Right cardiac atrium (tissue), 5 donors: Measurements from ENCODE around the gene ZBTB37. TPM values are rescaled to one million over a fixed set of nuclear protein-coding genes. Genes with fewer than 3 reads are reported as not detected.

Experiments used
- ATAC-seq, 2 donors: fragments of 200-7000 bp; cut with Tn5 transposase; one replicate each; pipeline versions ENCODE4 v1.8.0 to v1.9.1; 2020; ENCODE audit warnings: moderate library complexity in 2 of 2, mild to moderate bottlenecking in 1 of 2
- DNase-seq, 3 donors: peaks; one replicate each; pipeline ENCODE4 v3.0.0-alpha.2; 2020
- H3K27ac ChIP-seq: one replicate; pipeline ENCODE4 v1.5.1; 2013; ENCODE audit warnings: mild to moderate bottlenecking, low read length, control low read depth, moderate library complexity
- H3K27me3 ChIP-seq: one replicate; pipeline ENCODE4 v1.6.1; 2013; ENCODE audit not compliant: control insufficient read depth, insufficient read depth
- H3K4me1 ChIP-seq: one replicate; pipeline ENCODE4 v1.6.1; 2013; ENCODE audit warnings: low read length; ENCODE audit not compliant: control insufficient read depth, insufficient read depth
- H3K4me3 ChIP-seq: one replicate; pipeline ENCODE4 v1.5.1; 2013; ENCODE audit warnings: low read length, control low read depth
- H3K9me3 ChIP-seq: one replicate; pipeline ENCODE4 v1.6.1; 2013; ENCODE audit warnings: low read length; ENCODE audit not compliant: control insufficient read depth
- WGBS: extraction: QIAGEN DNeasy Blood & Tissue Kit; methylation state at CpG from one replicate; pipeline ENCODE4 v1.1.7; 2013; 5-methylcytosine and 5-hydroxymethylcytosine counted together
- intact Hi-C, 4 donors: fragments of 100-400 bp; cut with DNase I; formaldehyde crosslinking; loops; one replicate each; pipeline versions ENCODE4 v1.11.0 to v1.14.0; 2022 to 2023
- polyA plus RNA-seq: library from polyadenylated mRNA; stranded (reverse); fragments of 200-250 nt; gene quantifications from one replicate; pipeline ENCODE4 v1.2.3, GENCODE V29; 2013
- total RNA-seq, 4 donors: library from RNA; stranded (reverse); fragmentation: NEBNext Ultra II Directional; extraction: Animal tissue kit (Norgen Biotek cat#: 25700); gene quantifications; one replicate each; pipeline ENCODE4 v1.2.1, GENCODE V29; 2021
- donor health status: healthy with polysubstance abuse.
- donor health status: DM: no; HTN: yes; CAD: no.
- donor health status: DM: no; HTN: no; CAD: no.
- donor health status: DM: no; HTN: yes; CAD: no; lungs with severe emphysema.
- donor health status: DM: yes; HTN: yes; CAD: no.

ZBTB37 gene
- total and polyA plus RNA-seq, 5 donors: 2.6 to 12.3 (median 8.9) TPM

DNA sequence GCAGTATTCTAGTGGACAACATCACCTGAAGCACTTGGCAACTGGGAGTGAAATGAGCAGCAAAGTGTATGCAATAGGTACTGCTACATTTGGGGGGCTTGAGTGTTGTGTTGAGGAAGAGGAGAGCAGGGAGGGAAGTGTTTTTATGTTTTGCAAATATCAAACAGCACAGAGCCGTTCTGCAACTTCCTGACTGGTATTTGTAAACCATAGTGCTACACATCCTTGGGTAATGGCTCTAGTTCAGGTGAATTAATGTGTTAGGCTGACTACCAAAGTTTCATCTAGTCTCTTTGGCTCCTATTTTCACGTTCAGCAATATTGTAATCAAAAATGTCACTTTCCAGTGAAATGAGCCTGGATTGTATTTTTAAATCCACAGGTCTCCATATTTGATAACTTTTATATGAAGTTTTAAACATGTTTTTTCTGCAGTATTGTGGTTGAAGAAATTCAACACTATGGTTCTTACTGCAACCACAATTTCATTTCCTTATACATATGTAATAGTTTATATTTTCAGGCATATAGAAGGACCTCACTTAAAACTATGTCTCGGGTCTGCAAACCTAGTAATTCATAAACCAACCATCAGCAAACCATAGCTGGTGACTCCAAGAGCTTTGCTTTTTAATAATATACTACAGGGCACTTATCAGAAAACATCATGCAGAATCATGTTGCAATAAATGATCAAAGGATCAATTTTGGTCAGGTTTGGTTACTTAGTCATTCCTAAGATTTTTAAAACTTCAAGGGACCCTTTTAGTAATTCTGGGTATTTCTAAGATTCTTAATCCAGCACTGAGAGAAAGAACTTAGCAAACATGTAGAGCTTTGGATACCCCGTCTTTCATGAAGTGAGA is 18.8 kb downstream of the ZBTB37 start:
- DNase-seq: no peak
- intact Hi-C loops: no loop called here
- Histone ChIP-seq H3K4me1 (no peaks in the 10 kb centered on the region), H3K9me3 (no peaks in the 10 kb centered on the region), H3K4me3 (no peak overlapping the region), H3K27me3 (no peaks in the 10 kb centered on the region), H3K27ac (no peak overlapping the region)
- ATAC-seq: no peak
- WGBS: 84% methylated on average over 4 of the region's 4 CpGs

DNA sequence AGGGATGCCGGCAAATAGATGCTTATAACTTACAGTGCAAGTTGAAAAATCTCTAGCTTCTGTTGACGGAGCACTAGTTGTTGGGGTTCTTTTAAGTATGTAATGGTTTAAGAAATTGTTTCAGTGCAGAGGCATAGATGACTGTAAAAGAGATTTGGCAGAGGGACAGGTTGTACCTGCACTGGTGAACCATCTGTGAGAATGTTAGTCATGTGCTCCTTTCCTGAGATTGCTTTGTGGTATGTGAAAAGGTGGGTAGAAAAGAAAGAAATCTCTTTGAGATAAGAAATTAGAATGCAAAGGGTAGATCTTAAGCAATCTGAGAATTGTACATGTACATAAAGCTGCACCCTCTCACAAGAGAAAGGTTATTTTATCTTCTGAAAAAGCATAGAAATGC is 19.4 kb downstream of the ZBTB37 start:
- H3K27me3 ChIP-seq: no peaks in the 10 kb centered on the region
- 95% methylated on average over 2 of the region's 2 CpGs for WGBS
- intact Hi-C loops: no loop called here

DNA sequence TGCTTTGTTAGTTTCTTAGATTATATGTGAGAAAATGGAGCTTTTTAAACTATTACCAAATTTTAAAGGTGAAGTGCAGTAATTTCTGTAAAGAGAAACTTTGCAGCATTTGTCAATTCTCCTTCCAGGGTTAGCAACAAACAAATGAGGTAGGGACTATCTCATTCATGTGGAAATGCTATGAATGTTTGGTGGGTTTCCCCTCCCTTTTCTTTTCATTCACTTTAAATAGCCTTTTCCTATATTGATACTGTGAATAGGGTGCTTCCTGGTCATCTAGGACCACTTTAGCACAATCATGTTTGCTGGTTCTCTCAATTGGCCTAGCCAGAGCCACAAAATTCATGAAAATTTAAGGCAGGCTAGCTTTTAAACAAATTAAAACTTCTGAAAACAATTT is 20.6 kb downstream of the ZBTB37 start:
- no peak for DNase-seq
- intact Hi-C loops: no loop called here
- Histone ChIP-seq H3K27me3 (no peaks in the 10 kb centered on the region), H3K27ac (no peak overlapping the region), H3K4me1 (no peaks in the 10 kb centered on the region), H3K9me3 (no peaks in the 10 kb centered on the region), H3K4me3 (no peak overlapping the region)
- ATAC-seq: no peak

More for the DNA sequence above, 19.4 kb downstream of the ZBTB37 start:
- no peak overlapping the region for H3K27ac ChIP-seq
- ATAC-seq (no peak), DNase-seq (no peak)
- no peak overlapping the region for H3K4me3 ChIP-seq
- no peaks in the 10 kb centered on the region for H3K4me1 ChIP-seq
- no peaks in the 10 kb centered on the region for H3K9me3 ChIP-seq

DNA sequence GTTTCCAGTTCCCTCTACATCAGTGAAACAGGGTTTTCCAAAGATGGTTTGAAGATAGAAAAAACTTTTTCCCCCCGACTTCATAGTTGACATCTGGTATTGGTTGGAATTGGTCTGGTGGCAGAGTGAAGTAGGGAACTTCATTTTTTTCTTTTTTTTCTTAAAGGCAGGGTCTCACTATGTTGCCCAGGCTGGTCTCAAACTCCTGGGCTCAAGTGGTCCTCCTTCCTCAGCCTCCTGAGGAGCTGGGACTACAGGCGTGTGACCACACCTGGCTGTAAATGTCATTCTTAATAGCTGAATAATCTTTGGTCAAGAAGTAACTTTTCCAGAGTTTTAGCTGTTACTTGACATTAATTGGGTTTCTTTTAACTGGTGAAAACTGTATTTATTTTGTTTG is 21.7 kb downstream of the ZBTB37 start:
- intact Hi-C loops: no loop called here
- no peaks in the 10 kb centered on the region for H3K4me1 ChIP-seq
- DNase-seq: no peak
- no peaks in the 10 kb centered on the region for H3K27me3 ChIP-seq
- H3K9me3 ChIP-seq: no peaks in the 10 kb centered on the region
- WGBS: 97% methylated on average over 2 of the region's 2 CpGs
- ATAC-seq: no peak
- H3K27ac ChIP-seq: no peak overlapping the region
- H3K4me3 ChIP-seq: no peak overlapping the region

DNA sequence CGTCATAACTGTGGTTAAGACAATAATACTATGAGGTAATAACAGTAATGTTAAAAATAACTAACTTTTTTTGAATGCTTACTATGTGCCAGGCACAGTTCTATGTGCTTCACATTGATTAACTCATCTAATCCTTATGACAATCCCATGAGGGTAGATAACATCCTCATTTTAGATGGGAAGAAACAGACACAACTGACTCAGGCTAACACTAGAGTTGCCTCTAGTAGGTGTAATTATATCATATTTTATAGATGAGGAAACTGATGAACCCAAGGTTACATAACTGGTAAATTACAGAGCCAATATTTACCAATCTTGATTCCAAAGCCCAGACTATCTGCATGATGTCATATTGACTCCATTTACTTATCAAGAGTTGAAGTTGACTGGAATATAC is 25.4 kb downstream of the ZBTB37 start:
- WGBS: 96% methylated on average over 1 of the region's 1 CpG
- DNase-seq (no peak), ATAC-seq (no peak)
- Histone ChIP-seq H3K4me1 (peaks cover 1% of the 10 kb centered on the region), H3K4me3 (no peak overlapping the region), H3K27me3 (no peaks in the 10 kb centered on the region), H3K9me3 (no peaks in the 10 kb centered on the region), H3K27ac (no peak overlapping the region)
- intact Hi-C loops: no loop called here

DNA sequence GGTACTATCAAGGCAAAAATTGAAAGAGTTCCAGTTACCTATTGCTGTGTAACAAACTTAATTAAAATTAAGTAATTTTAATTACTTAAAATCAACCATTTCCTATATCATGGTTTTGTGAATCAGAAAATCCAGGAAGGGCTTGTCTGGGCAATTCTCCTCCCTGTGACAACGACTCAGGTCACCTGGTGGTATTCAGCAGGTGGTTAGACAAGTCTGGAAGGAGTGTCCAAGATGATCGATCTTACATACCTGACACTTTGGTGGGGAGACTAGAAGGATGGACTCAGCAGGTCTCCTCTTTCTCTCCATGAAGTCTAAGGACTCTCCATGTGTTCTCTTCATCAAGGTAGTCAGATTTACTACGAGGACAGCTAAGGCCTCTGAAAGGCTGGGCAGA is 26.0 kb downstream of the ZBTB37 start:
- WGBS: 74% methylated on average over 3 of the region's 3 CpGs
- ATAC-seq: no peak
- H3K27ac ChIP-seq: no peak overlapping the region
- intact Hi-C loops: no loop called here
- H3K4me1 ChIP-seq: peaks cover 1% of the 10 kb centered on the region
- no peaks in the 10 kb centered on the region for H3K9me3 ChIP-seq
- no peaks in the 10 kb centered on the region for H3K27me3 ChIP-seq
- DNase-seq: no peak
- no peak overlapping the region for H3K4me3 ChIP-seq

DNA sequence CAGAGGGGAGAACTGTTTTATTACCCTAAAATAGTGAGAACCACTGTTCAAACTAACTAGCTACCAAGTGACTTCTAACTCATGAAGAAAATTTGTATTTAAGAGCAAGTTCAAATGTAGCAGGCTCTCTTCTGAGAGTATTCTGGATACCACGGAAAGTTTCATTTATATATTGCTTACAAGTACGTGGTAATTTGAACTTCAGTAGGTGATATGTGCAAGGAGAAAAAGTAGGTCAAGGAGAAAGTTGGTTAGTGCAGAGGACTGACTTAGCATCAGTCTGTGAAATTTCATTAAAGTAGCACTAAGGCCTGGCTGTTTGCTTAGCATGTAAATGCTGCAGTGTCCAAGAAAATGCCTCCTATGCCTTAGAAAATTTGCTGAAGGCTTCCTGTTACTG is 32.2 kb downstream of the ZBTB37 start:
- Histone ChIP-seq H3K9me3 (no peaks in the 10 kb centered on the region), H3K27me3 (no peaks in the 10 kb centered on the region), H3K4me1 (peaks cover 1% of the 10 kb centered on the region), H3K27ac (no peak overlapping the region), H3K4me3 (no peak overlapping the region)
- 72% methylated on average over 2 of the region's 2 CpGs for WGBS
- ATAC-seq (no peak), DNase-seq (no peak)
- intact Hi-C loops: no loop called here

DNA sequence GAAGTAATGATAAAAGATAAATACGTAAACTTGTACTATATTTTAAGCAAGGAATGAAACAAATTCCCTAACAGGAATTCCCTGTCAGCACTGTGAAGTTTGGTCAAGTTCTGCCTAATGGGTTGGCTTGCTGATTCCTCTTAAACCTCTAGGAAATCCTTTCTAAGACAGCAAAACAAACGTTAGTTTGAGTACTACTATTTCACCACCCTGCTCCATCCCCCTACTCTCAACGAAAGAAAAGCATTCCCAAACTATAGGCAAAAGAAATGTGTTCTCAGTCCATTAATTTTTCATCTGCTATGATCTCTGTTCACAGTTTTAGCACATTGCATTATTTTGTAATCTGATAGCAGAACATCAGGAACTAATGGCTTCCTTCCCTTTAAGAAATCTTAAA is 32.8 kb downstream of the ZBTB37 start:
- Histone ChIP-seq H3K9me3 (no peaks in the 10 kb centered on the region), H3K4me1 (peaks cover 1% of the 10 kb centered on the region), H3K27me3 (no peaks in the 10 kb centered on the region), H3K4me3 (no peak overlapping the region), H3K27ac (no peak overlapping the region)
- WGBS: 52% methylated on average over 3 of the region's 3 CpGs
- no peak for ATAC-seq
- DNase-seq: no peak
- intact Hi-C loops: no loop called here

DNA sequence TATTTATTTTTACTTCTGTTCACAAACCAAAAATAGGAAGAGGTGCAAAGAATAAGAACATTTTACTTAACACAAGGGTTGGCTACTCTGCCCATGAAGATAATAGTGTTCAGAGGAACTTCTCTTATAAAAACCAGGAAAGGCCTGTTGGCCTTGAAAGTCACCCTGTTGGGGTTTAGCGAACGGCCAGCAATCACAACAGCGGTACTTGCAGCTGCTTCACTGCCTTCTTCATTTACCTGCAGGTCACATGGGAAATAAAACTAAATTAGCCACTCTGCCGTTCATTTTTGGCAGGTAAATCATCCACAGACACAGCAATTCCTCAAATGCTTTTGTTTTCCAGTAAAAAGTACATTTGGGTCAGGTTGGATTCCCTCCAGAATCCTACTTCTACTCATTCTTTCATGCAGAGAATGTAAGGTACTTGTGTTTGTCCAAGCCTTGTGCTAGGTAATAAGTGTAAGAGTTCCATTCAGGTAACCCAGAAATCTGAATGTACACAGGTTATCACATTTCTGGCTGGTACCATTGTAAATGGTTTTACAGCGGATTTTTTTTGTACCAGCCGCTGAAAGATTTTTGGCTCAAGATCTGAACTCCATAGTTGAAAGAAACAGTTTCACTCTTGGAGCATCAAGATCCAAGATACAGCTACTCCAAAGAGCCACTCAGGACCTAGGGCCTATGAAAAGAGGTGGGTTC is 35.8 kb downstream of the ZBTB37 start:
- ATAC-seq: no peak
- H3K4me3 ChIP-seq: no peak overlapping the region
- H3K9me3 ChIP-seq: no peaks in the 10 kb centered on the region
- WGBS: 88% methylated on average over 6 of the region's 6 CpGs
- DNase-seq: no peak
- no peaks in the 10 kb centered on the region for H3K27me3 ChIP-seq
- intact Hi-C loops: no loop called here
- no peaks in the 10 kb centered on the region for H3K4me1 ChIP-seq
- H3K27ac ChIP-seq: no peak overlapping the region

DNA sequence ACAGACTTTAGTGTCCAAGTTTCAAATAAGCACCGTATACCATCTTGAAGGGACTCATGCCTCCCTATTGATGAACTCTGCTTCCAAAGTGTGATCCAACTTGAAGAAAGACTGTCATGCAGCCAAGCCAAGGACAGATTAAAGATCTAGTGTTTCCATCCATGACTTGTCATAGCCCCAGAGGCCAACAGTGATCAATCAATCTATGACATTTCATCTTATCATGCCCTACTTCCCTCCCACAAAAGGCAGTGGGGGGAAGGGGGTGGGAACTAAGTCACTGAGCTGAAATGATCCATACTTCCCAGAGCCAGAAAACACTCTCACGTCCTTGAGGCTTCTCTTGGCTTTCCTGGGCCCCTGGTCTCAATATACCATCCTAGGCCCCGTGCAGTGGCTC is 44.9 kb downstream of the ZBTB37 start:
- no peaks in the 10 kb centered on the region for H3K9me3 ChIP-seq
- DNase-seq: no peak
- no peaks in the 10 kb centered on the region for H3K4me1 ChIP-seq
- H3K4me3 ChIP-seq: no peak overlapping the region
- no peaks in the 10 kb centered on the region for H3K27me3 ChIP-seq
- no peak for ATAC-seq
- H3K27ac ChIP-seq: no peak overlapping the region
- WGBS: 83% methylated on average over 3 of the region's 3 CpGs
- intact Hi-C loops: no loop called here

DNA sequence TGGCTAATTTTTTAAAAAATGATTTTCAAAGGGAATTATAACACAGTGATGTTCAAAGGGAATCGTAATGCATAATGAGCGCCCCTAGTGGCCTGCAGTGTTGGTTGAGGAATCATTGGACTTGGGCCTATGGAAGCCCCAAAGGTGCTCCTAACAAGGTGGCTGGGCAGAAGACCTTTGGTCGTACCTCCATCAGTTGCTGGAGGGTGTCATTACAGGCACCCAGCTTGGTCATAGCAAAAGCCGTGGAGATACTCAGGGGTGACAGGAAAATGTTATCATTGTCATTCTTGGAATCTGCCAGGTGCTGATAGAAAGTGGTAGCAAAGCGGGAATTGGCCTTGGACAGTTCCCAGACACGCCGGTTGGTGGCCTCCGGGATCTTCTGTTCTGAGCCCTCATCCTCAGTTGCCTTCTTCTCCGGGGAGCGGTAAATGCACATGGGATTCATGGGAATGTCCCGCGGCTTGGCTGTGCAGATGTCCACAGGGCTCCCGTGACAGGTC is 46.2 kb downstream of the ZBTB37 start:
- 83% methylated on average over 13 of the region's 13 CpGs for WGBS
- no peak overlapping the region for H3K27ac ChIP-seq
- intact Hi-C loops: no loop called here
- no peaks in the 10 kb centered on the region for H3K27me3 ChIP-seq
- H3K4me3 ChIP-seq: no peak overlapping the region
- no peak for DNase-seq
- H3K4me1 ChIP-seq: no peaks in the 10 kb centered on the region
- no peaks in the 10 kb centered on the region for H3K9me3 ChIP-seq
- ATAC-seq: no peak
